Measurements from ENCODE around the gene TRIM33.
"Not testable (repeated sequence)": the region's sequence is repeated elsewhere in the genome, so short reads cannot be mapped to it uniquely, and the experiment has no call there.

The TRIM33 gene

GRCh38 chr1:114462341-114462740, 48.7 kb downstream of the TRIM33 start:
- DNase-seq, result no peak

DNA sequence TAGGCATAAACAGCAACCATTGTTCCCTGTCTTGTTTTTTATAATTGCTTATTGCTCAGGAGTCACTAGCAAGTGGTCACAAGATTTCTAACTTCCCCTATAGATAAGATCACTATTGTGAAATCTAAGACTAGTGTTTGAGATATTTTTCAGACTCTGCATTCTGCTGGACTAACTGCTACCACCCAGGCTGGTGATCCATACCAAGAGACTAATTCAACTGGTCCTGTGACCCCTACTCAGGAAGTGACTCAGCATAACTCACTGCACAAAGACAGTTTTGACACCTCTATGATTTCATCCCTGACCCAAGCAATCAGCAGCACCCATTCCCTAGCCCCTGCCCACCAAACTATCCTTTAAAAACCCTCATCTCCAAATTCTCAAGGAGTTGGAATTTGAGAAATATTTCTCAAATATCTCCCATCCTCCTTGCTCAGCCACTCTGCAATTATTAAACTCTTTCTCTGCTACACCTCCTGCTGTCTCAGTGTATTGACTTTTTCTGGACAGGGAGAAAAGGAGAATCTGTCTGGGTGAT, 52.7 kb downstream of the TRIM33 start:
- peak; percentile 67 for DNase-seq

DNA sequence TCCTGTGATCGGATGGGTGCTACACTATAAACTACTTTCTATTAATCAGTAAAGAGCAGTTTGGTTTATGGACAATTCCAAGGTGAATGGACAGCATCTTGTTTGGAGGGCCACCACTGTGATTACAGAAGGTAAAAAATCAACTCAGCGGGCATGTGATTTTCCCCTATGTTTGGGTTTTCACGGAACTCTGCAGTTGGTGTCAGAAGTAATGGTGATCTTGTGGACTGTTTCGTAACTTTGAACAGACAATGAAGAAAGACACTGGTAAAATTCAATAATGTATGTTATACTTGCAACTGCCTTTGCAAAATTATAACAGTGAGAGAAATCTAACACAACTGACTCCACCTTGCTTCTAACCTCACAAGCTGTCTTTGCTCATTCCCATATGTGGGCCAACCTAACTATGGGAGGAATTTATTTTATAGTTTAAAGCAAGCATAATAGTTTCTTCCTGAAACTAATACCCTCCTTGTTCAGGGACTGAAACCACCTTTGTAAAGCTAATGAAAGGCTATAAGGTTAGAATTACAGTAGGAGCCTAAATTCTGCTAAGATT, 53.2 kb downstream of the TRIM33 start:
- no peak for DNase-seq

GRCh38 chr1:114456586-114456985, 54.4 kb downstream of the TRIM33 start:
- no peak for DNase-seq

GRCh38 chr1:114455102-114455785, 55.8 kb downstream of the TRIM33 start:
- DNase-seq, result no peak

DNA sequence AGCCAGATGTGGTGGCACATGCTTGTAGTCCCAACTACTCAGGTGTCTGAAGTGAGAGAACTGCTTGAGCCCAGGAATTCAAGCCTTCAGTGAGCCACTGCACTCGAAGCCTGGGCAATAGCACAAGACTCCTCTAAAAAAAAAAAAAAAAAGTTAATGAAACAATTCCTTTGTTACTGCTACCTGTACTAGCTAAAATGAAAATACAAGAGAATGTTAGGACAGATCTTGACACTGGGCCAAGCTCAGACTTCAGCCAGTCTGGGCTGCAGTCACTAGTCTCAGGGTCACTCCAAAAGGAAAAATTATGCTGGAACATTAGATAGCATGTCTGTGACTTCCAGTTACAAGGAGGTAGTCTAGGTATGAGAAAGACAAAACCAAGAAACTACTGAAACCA, 56.5 kb downstream of the TRIM33 start:
- DNase-seq, result no peak

DNA sequence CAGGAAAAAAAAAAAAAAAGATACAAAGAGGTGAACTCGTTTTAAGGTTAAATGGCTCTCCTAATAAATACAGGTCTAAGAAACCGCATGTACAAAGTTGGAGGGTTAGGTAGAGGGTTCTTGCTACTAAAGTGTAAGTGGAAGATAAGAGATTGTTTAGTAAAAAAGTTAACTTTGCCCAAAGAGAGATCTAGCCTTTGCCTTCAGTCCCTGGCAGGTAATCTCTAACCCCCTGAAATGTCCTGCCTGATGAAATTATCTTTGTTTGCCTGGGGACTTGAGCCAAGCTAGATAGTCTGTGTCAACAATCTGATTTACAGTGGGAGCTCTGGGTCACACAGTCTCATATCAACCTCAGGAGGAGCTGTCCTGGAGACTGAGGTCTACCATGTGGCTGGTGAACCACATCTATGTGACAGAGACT, 57.6 kb downstream of the TRIM33 start:
- no peak for DNase-seq

DNA sequence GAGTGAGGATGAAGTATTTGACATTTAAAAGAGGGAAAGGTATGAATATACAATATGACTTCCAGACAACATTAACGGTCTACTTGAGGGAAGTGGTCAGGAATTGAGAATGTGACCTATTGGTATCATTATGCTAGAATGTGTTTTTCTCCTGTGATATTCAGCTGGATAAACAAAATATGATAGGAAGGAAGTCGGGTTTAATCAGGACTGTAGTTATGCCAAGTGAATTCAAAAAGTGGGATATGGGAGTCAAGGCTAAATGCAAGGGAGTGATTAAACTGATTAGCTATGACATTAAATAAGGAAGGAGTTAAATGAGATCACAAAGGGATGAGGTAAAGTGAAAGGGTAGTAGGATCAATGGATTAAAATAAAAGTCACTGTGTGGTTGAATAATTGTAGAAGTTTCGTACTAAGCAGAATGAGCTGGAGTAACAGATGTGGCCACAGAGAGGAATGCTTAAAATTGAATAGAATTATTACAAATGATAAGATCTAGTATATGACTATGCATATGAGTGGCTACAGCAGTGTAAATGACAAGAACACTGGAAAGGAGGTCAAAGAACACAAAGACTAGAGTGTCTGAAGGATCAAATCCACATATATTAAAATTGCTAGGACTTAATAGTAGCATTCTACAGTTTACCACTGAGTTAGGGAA, 62.5 kb downstream of the TRIM33 start:
- no peak for DNase-seq

GRCh38 chr1:114446198-114446597, 64.8 kb downstream of the TRIM33 start:
- DNase-seq, result no peak

DNA sequence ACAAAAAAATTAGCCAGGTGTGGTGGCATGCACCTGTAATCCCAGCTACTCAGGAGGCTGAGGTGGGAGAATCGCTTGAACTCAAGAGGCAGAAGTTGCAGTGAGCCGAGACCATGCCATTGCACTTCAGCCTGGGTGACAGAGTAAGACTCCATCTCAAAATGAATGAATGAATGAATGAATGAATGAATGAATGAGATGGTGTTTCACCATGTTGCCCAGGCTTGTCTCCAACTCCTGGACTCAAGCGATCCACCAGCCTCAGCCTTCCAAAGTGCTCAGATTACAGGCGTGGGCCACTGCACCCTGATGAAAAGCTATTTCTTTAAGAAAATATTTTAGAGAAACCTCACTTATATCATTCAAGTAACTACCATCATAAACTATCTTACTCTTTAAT, 67.8 kb downstream of the TRIM33 start:
- DNase-seq, result not testable (repeated sequence)

DNA sequence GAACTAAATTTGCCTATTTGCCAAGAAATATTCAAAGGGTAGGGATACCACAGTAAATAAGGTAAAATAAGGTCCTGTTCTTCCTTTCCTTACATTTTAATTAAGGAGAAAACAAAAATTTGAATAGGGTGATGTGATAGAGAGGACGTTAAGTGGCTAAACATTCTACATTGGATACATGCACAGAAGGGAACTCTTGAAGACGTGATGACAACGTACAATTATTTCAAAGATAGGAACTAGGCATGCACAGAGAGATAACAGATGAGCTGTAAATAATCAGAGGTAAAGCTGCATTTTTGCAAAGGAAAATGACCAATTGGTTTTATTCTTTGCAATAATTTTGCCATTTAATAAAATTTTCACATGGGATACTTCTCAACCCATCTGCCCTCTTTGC, 69.7 kb downstream of the TRIM33 start:
- no peak for DNase-seq

GRCh38 chr1:114439369-114439768, 71.6 kb downstream of the TRIM33 start:
- no peak for DNase-seq

DNA sequence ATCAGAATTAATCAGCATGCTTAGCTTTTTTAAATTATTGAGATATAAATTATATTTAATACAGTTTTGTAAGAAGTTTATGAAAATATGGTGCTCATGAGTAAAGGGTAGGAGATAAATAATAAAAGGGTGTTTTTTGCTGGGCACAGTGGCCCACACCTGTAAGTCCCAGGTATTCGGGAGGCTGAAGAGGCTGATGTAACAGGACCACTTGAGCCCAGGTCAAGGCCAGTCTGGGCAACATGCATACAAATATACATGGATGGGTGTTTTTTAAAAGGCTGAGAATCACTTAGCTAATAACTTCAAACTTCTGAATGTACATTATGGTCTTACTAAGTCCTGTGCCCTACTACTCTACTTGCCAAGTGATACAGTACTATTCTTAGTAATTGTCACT, 73.2 kb downstream of the TRIM33 start:
- DNase-seq, result no peak

DNA sequence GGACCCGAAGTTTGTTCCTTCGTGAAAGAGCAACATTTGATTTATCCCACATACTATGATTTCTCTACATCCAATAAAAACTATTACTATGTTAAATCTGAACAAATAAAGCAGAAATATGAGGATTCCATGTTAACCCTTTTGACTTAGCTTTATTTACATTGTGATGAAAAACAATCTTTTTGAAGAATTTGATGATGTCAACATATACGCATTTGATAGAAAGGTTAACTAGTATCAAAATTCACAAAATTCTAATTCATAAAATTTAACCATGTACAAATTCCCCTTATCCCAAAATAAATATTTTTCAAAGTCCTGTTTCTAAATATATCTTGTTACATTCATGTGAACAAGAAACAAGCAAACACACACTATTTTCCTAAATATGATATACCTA, 74.2 kb downstream of the TRIM33 start:
- DNase-seq, result no peak

GRCh38 chr1:114435088-114435715, 75.8 kb downstream of the TRIM33 start:
- DNase-seq, result no peak

GRCh38 chr1:114431026-114431425, 80.0 kb downstream of the TRIM33 start:
- DNase-seq, result no peak

GRCh38 chr1:114428083-114428754, 82.8 kb downstream of the TRIM33 start:
- DNase-seq, result no peak

GRCh38 chr1:114427612-114428011, 83.4 kb downstream of the TRIM33 start:
- no peak for DNase-seq

- no peak for DNase-seq
Measured at GRCh38 chr1:114423455-114423854, 87.5 kb downstream of the TRIM33 start.

GRCh38 chr1:114418948-114419347, 92.1 kb downstream of the TRIM33 start:
- not testable (repeated sequence) for DNase-seq

DNA sequence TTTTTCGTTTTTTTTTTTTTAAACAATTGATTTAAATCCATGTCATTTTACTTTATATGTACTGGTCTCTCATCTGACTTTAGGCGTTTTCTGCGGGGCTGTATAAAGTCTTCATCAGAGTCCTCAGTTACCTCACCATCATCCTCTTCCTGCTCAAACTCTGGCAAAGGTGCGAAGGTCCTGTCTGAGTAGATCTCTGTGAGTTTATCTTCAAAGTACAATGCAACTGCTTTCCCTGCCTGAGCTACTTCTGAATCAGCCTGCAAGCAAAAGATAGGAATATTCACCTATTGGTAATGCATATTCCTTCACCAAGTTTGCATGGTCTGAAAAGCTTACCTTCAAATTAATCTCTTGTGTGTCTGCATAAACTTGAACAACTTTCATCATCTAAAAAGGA, 113.4 kb downstream of the TRIM33 start:
- no peak for DNase-seq

DNA sequence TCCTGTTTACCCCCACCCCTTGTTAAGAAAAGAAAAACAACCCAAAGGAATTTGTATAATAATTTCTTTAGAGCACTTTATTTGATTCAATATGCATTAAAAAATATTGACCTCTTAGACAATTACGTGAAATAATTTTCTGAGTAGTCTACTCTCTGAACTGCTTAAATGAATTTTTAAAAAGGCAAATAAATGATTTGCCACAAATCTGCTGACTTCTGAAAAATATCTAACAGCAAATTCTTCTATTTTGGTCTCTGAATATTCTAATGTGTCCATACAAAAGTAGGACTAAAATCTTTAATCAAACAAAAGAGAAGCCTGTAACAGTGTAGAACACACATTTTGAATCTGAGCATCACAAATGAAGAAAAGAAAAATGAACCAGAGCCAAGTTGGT, 115.1 kb downstream of the TRIM33 start:
- no peak for DNase-seq

DNA sequence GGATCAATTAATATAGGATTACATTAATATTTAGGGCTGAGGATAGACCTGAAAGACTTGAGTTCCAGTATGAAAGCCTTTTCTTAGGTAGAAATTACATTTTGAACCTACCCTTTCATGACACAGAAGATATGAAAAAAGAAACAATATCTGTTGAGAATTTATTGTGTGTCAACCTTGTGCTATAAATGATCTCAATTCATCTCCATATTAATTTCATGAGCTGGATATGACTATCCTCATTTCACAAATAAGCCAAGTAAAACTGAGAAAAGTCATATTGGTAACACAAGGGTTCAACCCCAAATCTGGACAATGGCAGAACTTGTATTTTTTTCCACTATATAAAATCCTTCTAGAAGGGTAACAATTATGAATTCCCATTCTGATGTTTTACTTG, 120.0 kb downstream of the TRIM33 start:
- no peak for DNase-seq

All from NK-92 treated with Interleukin-12 subunit alpha and Interleukin-12 subunit beta, amount 100 ng/mL, for 24 hours (cell line).